SK-N-SH (cell line): Measurements from ENCODE around the gene ZBTB34. TPM values are rescaled to one million over a fixed set of nuclear protein-coding genes. Genes with fewer than 3 reads are reported as not detected.

ENCODE experiments used
- CTCF ChIA-PET: fragments of 300-600, 350-600 bp; formaldehyde crosslinking; extraction: SDS; loops from one replicate; lab custom pipeline; 2021; lab: Yijun Ruan, JAX
- POLR2A ChIA-PET: fragments of 350-600 bp; sonication (Branson Sonifier 250); formaldehyde crosslinking; extraction: SDS; loops from one replicate; lab custom pipeline; 2020; ENCODE audit warnings: antibody characterized with exemption, inconsistent platforms; lab: Yijun Ruan, JAX
- DNase-seq: peaks from one replicate; pipeline ENCODE4 v3.0.0; 2012
- H2AFZ ChIP-seq: fragments of 200-600 bp; sonication (generic); 2 replicates; pipeline ENCODE4 v1.8.1; 2016; ENCODE audit warnings: antibody characterized with exemption, mild to moderate bottlenecking, low read depth
- H3F3A ChIP-seq: fragments of 200-600 bp; sonication (generic); replicated peaks from 2 replicates; pipeline ENCODE3; 2016; ENCODE audit warnings: antibody characterized with exemption, mild to moderate bottlenecking; ENCODE audit not compliant: insufficient read depth
- H3K27ac ChIP-seq, 2 experiments: fragments of 200-500 bp in 1 of 2; fragments of 200-600 bp in 1 of 2; sonication (Bioruptor generic) in 1 of 2; sonication (generic), shearing (Covaris generic) in 1 of 2; 2 replicates each; pipeline versions ENCODE4 v1.5.1 to v1.6.1; 2014 to 2016; ENCODE audit warnings: low read depth in 2 of 2, inconsistent platforms in 1 of 2, low read length in 1 of 2, mild to moderate bottlenecking in 1 of 2, mixed read lengths in 1 of 2
- H3K27me3 ChIP-seq: fragments of 200-600 bp; sonication (generic), shearing (Covaris generic); 2 replicates; pipeline ENCODE4 v1.6.1; 2016; ENCODE audit warnings: mixed run types; ENCODE audit not compliant: insufficient read depth
- H3K36me3 ChIP-seq, 2 experiments: fragments of 200-500 bp in 1 of 2; fragments of 200-600 bp in 1 of 2; sonication (Bioruptor generic) in 1 of 2; sonication (generic) in 1 of 2; replicated peaks in 1 of 2; 2 replicates each; pipeline versions ENCODE3 to v1.5.1; 2014 to 2016; ENCODE audit warnings: low read length in 1 of 2, mild to moderate bottlenecking in 1 of 2; ENCODE audit not compliant: insufficient read depth in 2 of 2, control insufficient read depth in 1 of 2
- H3K4me1 ChIP-seq, 2 experiments: fragments of 200-500 bp in 1 of 2; fragments of 200-600 bp in 1 of 2; sonication (Bioruptor generic) in 1 of 2; sonication (generic), shearing (Covaris generic) in 1 of 2; 2 replicates each; pipeline versions ENCODE4 v1.5.1 to v1.6.1; 2014 to 2016; ENCODE audit warnings: low read depth in 1 of 2, low read length in 1 of 2, mixed run types in 1 of 2; ENCODE audit not compliant: insufficient read depth in 2 of 2, control insufficient read depth in 1 of 2
- H3K4me2 ChIP-seq: fragments of 200-600 bp; sonication (generic), shearing (Covaris generic); 2 replicates; pipeline ENCODE4 v1.6.1; 2017; ENCODE audit warnings: mixed run types
- H3K4me3 ChIP-seq, 2 experiments: fragments of 200-500 bp in 1 of 2; fragments of 200-600 bp in 1 of 2; sonication (Bioruptor generic) in 1 of 2; sonication (generic), shearing (Covaris generic) in 1 of 2; 2 replicates each; pipeline versions ENCODE4 v1.5.1 to v1.8.1; 2014 to 2016; ENCODE audit warnings: low read depth in 2 of 2, inconsistent platforms in 1 of 2, low read length in 1 of 2, mild to moderate bottlenecking in 1 of 2, mixed read lengths in 1 of 2, moderate library complexity in 1 of 2
- H3K79me2 ChIP-seq: fragments of 200-600 bp; sonication (generic); 2 replicates; pipeline ENCODE4 v1.8.1; 2017; ENCODE audit warnings: mild to moderate bottlenecking; ENCODE audit not compliant: insufficient read depth
- H3K9ac ChIP-seq: fragments of 200-600 bp; sonication (generic); 2 replicates; pipeline ENCODE4 v1.6.1; 2017; ENCODE audit warnings: mixed run types
- H3K9me2 ChIP-seq: fragments of 200-600 bp; sonication (generic); 2 replicates; pipeline ENCODE4 v1.6.1; 2017; ENCODE audit warnings: mixed run types
- H3K9me3 ChIP-seq: fragments of 200-600 bp; sonication (generic); 2 replicates; pipeline ENCODE4 v1.6.1; 2017; ENCODE audit warnings: mixed run types, mild to moderate bottlenecking, moderate library complexity
- H4K20me1 ChIP-seq: fragments of 200-600 bp; sonication (generic); 2 replicates; pipeline ENCODE4 v1.6.1; 2017; ENCODE audit warnings: mild to moderate bottlenecking, mixed run types; ENCODE audit not compliant: insufficient read depth
- EP300 ChIP-seq, 2 experiments: IDR thresholded peaks; 2 replicates each; pipeline versions ENCODE4 v1.4.0 to v1.6.1; 2012; ENCODE audit warnings: borderline replicate concordance in 1 of 2, low read depth in 1 of 2, low read length in 1 of 2
- EZH2phosphoT487 ChIP-seq: fragments of 200-600 bp; sonication (generic); IDR thresholded peaks from 2 replicates; pipeline ENCODE4 v1.6.1; 2017; ENCODE audit warnings: low read depth, mixed run types, mild to moderate bottlenecking, antibody characterized with exemption, moderate library complexity, borderline replicate concordance
- FOSL2 ChIP-seq: IDR thresholded peaks from 2 replicates; pipeline ENCODE4 v1.4.0; 2012; ENCODE audit warnings: low read depth, mild to moderate bottlenecking, moderate library complexity, borderline replicate concordance
- FOXM1 ChIP-seq: IDR thresholded peaks from 2 replicates; pipeline ENCODE4 v1.4.0; 2012; ENCODE audit warnings: low read depth, mild to moderate bottlenecking
- GABPA ChIP-seq: IDR thresholded peaks from 2 replicates; pipeline ENCODE4 v1.4.0; 2012; ENCODE audit warnings: low read depth, mild to moderate bottlenecking
- GATA2 ChIP-seq: sonication (generic); formaldehyde crosslinking; IDR thresholded peaks from 2 replicates; pipeline ENCODE4 v1.5.0; 2020; ENCODE audit warnings: mild to moderate bottlenecking, missing genetic modification reagents
- JUND ChIP-seq: IDR thresholded peaks from 2 replicates; pipeline ENCODE4 v1.4.0; 2012
- MXI1 ChIP-seq: IDR thresholded peaks from 2 replicates; pipeline ENCODE4 v1.6.1; 2012; ENCODE audit warnings: mild to moderate bottlenecking, low read depth, low read length, improper control_type of control experiment
- POLR2AphosphoS5 ChIP-seq: IDR thresholded peaks from 2 replicates; pipeline ENCODE4 v1.6.1; 2012; ENCODE audit warnings: low read depth, low read length
- RAD21 ChIP-seq: IDR thresholded peaks from 2 replicates; pipeline ENCODE4 v1.6.1; 2012; ENCODE audit warnings: mild to moderate bottlenecking, low read length
- RCOR1 ChIP-seq: fragments of 150-350 bp; IDR thresholded peaks from 2 replicates; pipeline ENCODE4 v1.6.1; 2017; ENCODE audit warnings: antibody characterized with exemption, low read length
- RFX5 ChIP-seq: IDR thresholded peaks from 2 replicates; pipeline ENCODE4 v1.6.1; 2012; ENCODE audit warnings: mild to moderate bottlenecking, improper control_type of control experiment, low read length
- RXRA ChIP-seq: IDR thresholded peaks from 2 replicates; pipeline ENCODE4 v1.4.0; 2012; ENCODE audit warnings: low read depth, mild to moderate bottlenecking, borderline replicate concordance
- SIN3A ChIP-seq: IDR thresholded peaks from 2 replicates; pipeline ENCODE4 v1.6.1; 2012; ENCODE audit warnings: low read depth, mild to moderate bottlenecking, low read length, moderate library complexity, borderline replicate concordance
- SMC3 ChIP-seq: IDR thresholded peaks from 2 replicates; pipeline ENCODE4 v1.6.1; 2012; ENCODE audit warnings: low read depth, low read length, improper control_type of control experiment
- TAF1 ChIP-seq: IDR thresholded peaks from 2 replicates; pipeline ENCODE4 v1.6.1; 2012; ENCODE audit warnings: low read depth, mild to moderate bottlenecking, low read length, moderate library complexity, borderline replicate concordance
- TCF12 ChIP-seq: IDR thresholded peaks from 2 replicates; pipeline ENCODE4 v1.4.0; 2012
- YY1 ChIP-seq: IDR thresholded peaks from 2 replicates; pipeline ENCODE4 v1.4.0; 2012; ENCODE audit warnings: low read depth, mild to moderate bottlenecking
- WGBS: methylation state at CpG from one replicate; pipeline ENCODE4 v1.1.6; 2017; ENCODE audit warnings: low lambda C conversion rate; 5-methylcytosine and 5-hydroxymethylcytosine counted together
- polyA plus RNA-seq, 3 experiments: library from polyadenylated mRNA; depleted of rRNA; stranded (reverse); fragments of >200 nt; gene quantifications; 2 replicates each; pipeline ENCODE4 v1.2.3, GENCODE V29; 2012
- TF ChIP-seq, protein P1 (sequence below): IDR thresholded peaks from 2 replicates; pipeline ENCODE4 v1.4.0; 2012; ENCODE audit warnings: low read depth
- TF ChIP-seq, protein P2 (sequence below): IDR thresholded peaks from 2 replicates; pipeline ENCODE4 v1.4.0; 2012; ENCODE audit warnings: low read depth, borderline replicate concordance

The ZBTB34 gene
- polyA plus RNA-seq, 1 of the 3 experiments (the other 2 are of a cell fraction), result 2.9 TPM

DNA sequence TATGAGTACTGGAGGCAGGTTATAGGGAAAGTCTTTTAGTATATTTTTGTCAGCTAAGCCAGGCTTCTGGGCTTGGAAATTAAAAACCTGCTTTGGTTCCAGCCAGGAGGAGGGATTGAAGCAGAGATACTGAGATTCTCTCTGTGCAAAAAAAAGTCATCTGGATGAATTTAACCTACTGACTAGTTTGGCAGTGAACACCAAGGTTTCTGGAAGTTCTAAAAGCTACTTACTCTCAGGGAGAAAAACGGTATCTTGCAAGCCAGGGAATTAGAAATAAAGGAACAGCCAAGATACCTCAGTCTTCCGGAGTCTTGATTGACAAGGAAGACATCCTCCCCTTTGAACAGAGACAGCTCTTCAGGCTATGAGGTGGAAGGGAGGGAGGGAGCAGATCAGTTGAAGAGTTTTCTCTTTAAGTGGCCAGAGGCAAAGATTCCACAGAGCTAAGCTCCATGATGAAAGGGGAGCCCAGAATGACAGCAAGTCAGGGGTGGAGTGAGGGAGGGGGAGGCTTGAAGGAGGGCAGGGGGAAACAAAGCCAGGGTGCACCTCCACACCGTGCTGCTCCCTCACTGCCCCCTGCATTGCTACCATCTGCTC lies 8.3 kb upstream of the ZBTB34 start:
- CTCF ChIA-PET, result interaction anchor here (1.5 to 4.3 kb wide), 2 partner anchors 8 to 88 kb away, joined by 4 to 25 read pairs; partner anchors contain the start of gene ZBTB34
- POLR2A ChIA-PET, result interaction anchor here (0.8 kb wide), 1 partner anchor 63 kb away, joined by 3 read pairs; the partner anchor contains the start of gene RALGPS1
- TF ChIP-seq JUND (no peak), RCOR1 (no peak), TCF12 (no peak), SIN3A (no peak), MXI1 (no peak), TAF1 (no peak), RXRA (no peak), GATA2 (no peak), FOXM1 (no peak), EZH2phosphoT487 (no peak), EP300 (IDR thresholded peaks at IDR 0.05; ENCODE audit: borderline replicate concordance in 1 of 2, low read depth in 1 of 2, low read length in 1 of 2) (no peak), SMC3 (no peak), FOSL2 (no peak), POLR2AphosphoS5 (no peak), RFX5 (no peak), GABPA (no peak), YY1 (no peak)
- TF ChIP-seq, protein P1, sequence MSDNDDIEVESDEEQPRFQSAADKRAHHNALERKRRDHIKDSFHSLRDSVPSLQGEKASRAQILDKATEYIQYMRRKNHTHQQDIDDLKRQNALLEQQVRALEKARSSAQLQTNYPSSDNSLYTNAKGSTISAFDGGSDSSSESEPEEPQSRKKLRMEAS, result no peak
- TF ChIP-seq, protein P2, sequence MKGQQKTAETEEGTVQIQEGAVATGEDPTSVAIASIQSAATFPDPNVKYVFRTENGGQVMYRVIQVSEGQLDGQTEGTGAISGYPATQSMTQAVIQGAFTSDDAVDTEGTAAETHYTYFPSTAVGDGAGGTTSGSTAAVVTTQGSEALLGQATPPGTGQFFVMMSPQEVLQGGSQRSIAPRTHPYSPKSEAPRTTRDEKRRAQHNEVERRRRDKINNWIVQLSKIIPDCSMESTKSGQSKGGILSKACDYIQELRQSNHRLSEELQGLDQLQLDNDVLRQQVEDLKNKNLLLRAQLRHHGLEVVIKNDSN, result no peak

DNA sequence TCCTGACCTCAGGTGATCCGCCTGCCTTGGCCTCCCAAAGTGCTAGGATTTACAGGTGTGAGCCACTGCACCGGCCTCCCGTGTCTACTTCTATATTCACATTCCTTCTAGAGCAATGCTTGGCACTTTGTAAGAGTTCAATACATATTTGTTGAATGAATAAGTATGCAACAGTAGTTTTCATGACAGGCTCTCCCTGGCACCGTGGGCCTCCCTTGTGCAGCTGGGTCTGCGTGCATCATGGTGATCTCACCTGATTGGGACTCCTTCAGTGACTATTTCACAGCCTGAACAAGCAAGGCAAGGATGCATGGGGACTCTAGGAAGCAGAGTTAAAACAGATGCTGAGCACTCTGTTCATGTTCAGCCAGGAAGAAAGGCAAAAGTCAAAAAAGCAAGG lies 6.8 kb upstream of the ZBTB34 start:
- H2AFZ ChIP-seq, result no peak overlapping the region
- H3K9ac ChIP-seq, result no peak overlapping the region
- H3K4me3 ChIP-seq, result no peak overlapping the region
- no peaks in the 10 kb centered on the region; a peak in 1 of 4 replicates for H3K4me1 ChIP-seq
- ChIA-PET POLR2A (no interaction called here), CTCF (no interaction called here)
- H3K27me3 ChIP-seq, result no peaks in the 10 kb centered on the region; the same call in 1 of the 2 replicates
- no peak overlapping the region for H3K27ac ChIP-seq
- TF ChIP-seq FOSL2 (peak; percentile 10; the same call in 1 of the 2 replicates), RAD21 (no peak)
- H4K20me1 ChIP-seq, result no peaks in the 10 kb centered on the region
- no peaks in the 10 kb centered on the region for H3K9me2 ChIP-seq
- H3K9me3 ChIP-seq, result no peaks in the 10 kb centered on the region
- H3K36me3 ChIP-seq, result no peaks in the 10 kb centered on the region
- 77% methylated on average over 4 of the region's 5 CpGs for WGBS
- no peaks in the 10 kb centered on the region for H3F3A ChIP-seq
- no peak for DNase-seq
- H3K79me2 ChIP-seq, result no peaks in the 10 kb centered on the region
- no peak overlapping the region for H3K4me2 ChIP-seq

More for the DNA sequence above, 8.3 kb upstream of the ZBTB34 start:
- H3K79me2 ChIP-seq, result no peaks in the 10 kb centered on the region
- 27% methylated on average over 3 of the region's 3 CpGs for WGBS
- no peaks in the 10 kb centered on the region for H3K4me1 ChIP-seq
- no peaks in the 10 kb centered on the region for H3F3A ChIP-seq
- H3K27ac ChIP-seq, result no peak overlapping the region
- no peak overlapping the region for H3K4me2 ChIP-seq
- DNase-seq, result no peak
- H3K27me3 ChIP-seq, result no peaks in the 10 kb centered on the region; the same call in 1 of the 2 replicates
- H3K4me3 ChIP-seq, result no peak overlapping the region
- no peak overlapping the region for H3K9ac ChIP-seq
- no peaks in the 10 kb centered on the region for H3K9me2 ChIP-seq
- no peaks in the 10 kb centered on the region for H3K36me3 ChIP-seq
- no peaks in the 10 kb centered on the region for H4K20me1 ChIP-seq
- H2AFZ ChIP-seq, result no peak overlapping the region
- H3K9me3 ChIP-seq, result no peaks in the 10 kb centered on the region
